ENCODE results near the gene THAP6. TPM values are rescaled to one million over a fixed set of nuclear protein-coding genes. Genes with fewer than 3 reads are reported as not detected.

The THAP6 gene
- total and polyA plus RNA-seq, 2 of the 8 experiments (the other 6 are each of a cell fraction or from before 2014, with no cell fraction given) = 3.3 to 9.7 TPM

GRCh38 chr4:75544870-75545269, 30.6 kb downstream of the THAP6 start:
- H4K5ac ChIP-seq (ENCODE audit: insufficient read length, low read depth, low read length) = no peak overlapping the region
- FAIRE-seq (no peak), DNase-seq (ENCODE audit: low read depth in 1 of 2, low spot score in 2 of 2) (no peak)
- H3K14ac ChIP-seq (ENCODE audit: insufficient read length) = no peak overlapping the region
- H3K56ac ChIP-seq (replicated peaks; ENCODE audit: insufficient read length, low read depth, low read length) = no peak overlapping the region
- H2BK15ac ChIP-seq (ENCODE audit: low read length) = no peak overlapping the region
- H2BK20ac ChIP-seq (ENCODE audit: low read length) = no peak overlapping the region
- no peak overlapping the region for H3K18ac ChIP-seq (ENCODE audit: extremely low read depth, low read length)
- H3K4me1 ChIP-seq (replicated peaks in 1 of 4; ENCODE audit: control insufficient read depth in 3 of 4, insufficient read depth in 4 of 4, low read length in 3 of 4) = 0 out of 7 replicates have a peak, but pooled peaks cover 0 to 2% (median 0%) of the 10 kb centered on the region in 4 experiments
- H3K27me3 ChIP-seq (replicated peaks in 1 of 4; ENCODE audit: control insufficient read depth in 3 of 4, extremely low read depth in 1 of 4, insufficient read depth in 3 of 4, low read length in 3 of 4) = no peaks in the 10 kb centered on the region
- no peaks in the 10 kb centered on the region for H3K36me3 ChIP-seq (ENCODE audit: control insufficient read depth in 2 of 4, insufficient read depth in 4 of 4, low read length in 3 of 4)
- no peaks in the 10 kb centered on the region for H3K23me2 ChIP-seq (ENCODE audit: low read depth, low read length)
- no peak overlapping the region for H2AFZ ChIP-seq (ENCODE audit: low read length)
- no peak overlapping the region for H3K4ac ChIP-seq (replicated peaks; ENCODE audit: insufficient read length, low read depth, low read length)
- H4K8ac ChIP-seq (ENCODE audit: extremely low read depth, insufficient read depth, low read length) = no peak overlapping the region
- 80% methylated on average over 3 of the region's 3 CpGs; no CpG with 5 or more reads in 1 of the 2 experiments for WGBS, 2 experiments (ENCODE audit: extremely low coverage in 1 of 2, insufficient coverage in 1 of 2, insufficient read length in 1 of 2, insufficient replicate concordance in 2 of 2, low coverage in 1 of 2, low lambda C conversion rate in 2 of 2, missing lambda C conversion rate in 1 of 2)
- H3K79me1 ChIP-seq (ENCODE audit: low read depth, low read length) = no peaks in the 10 kb centered on the region
- ChIA-PET POLR2A (ENCODE audit: partially characterized antibody) (interaction anchor here (2.1 kb wide), 1 partner anchor 8 kb away, joined by 7 read pairs; no protein-coding TSS in a partner anchor), CTCF (ENCODE audit: partially characterized antibody) (no interaction called here)
- H2BK120ac ChIP-seq (replicated peaks; ENCODE audit: low read depth, low read length) = no peak overlapping the region
- H3K9me3 ChIP-seq (ENCODE audit: insufficient read depth in 2 of 2, low read depth in 1 of 2, low read length in 1 of 2) = no peaks in the 10 kb centered on the region
- no peak overlapping the region for H3K4me3 ChIP-seq (ENCODE audit: extremely low read depth in 1 of 4, insufficient read depth in 2 of 4, low read depth in 3 of 4, low read length in 4 of 4)
- no peak for TF ChIP-seq CEBPB (IDR thresholded peaks at IDR 0.05; ENCODE audit: low read depth, low read length)
- no peak overlapping the region for H3K23ac ChIP-seq (ENCODE audit: insufficient read length)
- H3K27ac ChIP-seq (ENCODE audit: low read depth, low read length) = no peak overlapping the region
- H4K91ac ChIP-seq (replicated peaks; ENCODE audit: insufficient read length, low read length) = no peak overlapping the region
- no peaks in the 10 kb centered on the region for H4K20me1 ChIP-seq (replicated peaks in 1 of 2; ENCODE audit: control insufficient read depth in 1 of 2, insufficient read depth in 2 of 2, low read length in 2 of 2)
- no peak overlapping the region for H2AK5ac ChIP-seq (ENCODE audit: low read depth, low read length)
- H3K79me2 ChIP-seq (ENCODE audit: control insufficient read depth in 1 of 2, insufficient read depth in 2 of 2, low read length in 2 of 2) = no peaks in the 10 kb centered on the region
- no peak overlapping the region for H3K4me2 ChIP-seq (ENCODE audit: insufficient read depth in 1 of 2, low read depth in 2 of 2, low read length in 2 of 2)
- no peak overlapping the region for H3K9ac ChIP-seq (replicated peaks in 1 of 4; ENCODE audit: extremely low read depth in 1 of 4, low read depth in 3 of 4, low read length in 3 of 4)
- H2BK5ac ChIP-seq (ENCODE audit: low read depth, low read length) = no peak overlapping the region
- no peak overlapping the region for H2BK12ac ChIP-seq (ENCODE audit: low read depth, low read length)
